ENCODE data around the gene CDCP2. TPM values are rescaled to one million over a fixed set of nuclear protein-coding genes. Genes with fewer than 3 reads are reported as not detected.

Gene CDCP2
- not detected in 2 replicates for total RNA-seq

DNA sequence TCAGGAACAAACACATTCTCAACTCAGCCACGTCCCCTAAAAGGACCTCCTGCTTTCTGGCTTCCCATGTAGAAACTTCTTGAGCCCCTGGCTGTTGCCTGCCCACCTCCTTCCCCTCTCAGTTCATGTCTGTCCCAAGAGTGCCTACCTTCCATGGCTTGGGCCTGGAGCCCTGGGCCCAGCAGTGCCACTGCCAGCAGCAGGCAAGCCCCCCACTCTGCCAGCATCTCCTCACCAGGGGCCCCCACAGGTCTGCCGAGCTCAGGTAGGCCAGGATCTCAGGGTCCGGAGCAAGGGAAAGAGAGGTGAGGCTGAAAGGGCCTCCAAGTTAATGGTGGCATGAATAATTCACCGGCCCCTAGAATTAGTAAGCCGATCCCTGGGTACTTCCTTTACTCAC, at the start of gene CDCP2:
Gene CDCP2, minus strand, starts transcription at position 305 of the 400 bp plus-strand sequence. Its CDS starts 78 bp downstream, at position 227.
- Histone ChIP-seq H3K79me2 (ENCODE audit: insufficient read depth, low read length) (no peaks in the 10 kb centered on the region), H2AFZ (ENCODE audit: low read length) (peak within 1 kb of the TSS; percentile 85), H3K4me3 (ENCODE audit: insufficient read depth, low read length) (peak within 1 kb of the TSS; percentile 50), H3K4me1 (ENCODE audit: insufficient read depth, low read length) (peaks cover 8% of the 10 kb centered on the region), H3K36me3 (ENCODE audit: insufficient read depth, low read length) (no peaks in the 10 kb centered on the region), H3K4me2 (ENCODE audit: insufficient read depth, low read length) (peak within 1 kb of the TSS; percentile 79), H3K27me3 (ENCODE audit: insufficient read depth, low read length) (no peaks in the 10 kb centered on the region), H4K20me1 (ENCODE audit: insufficient read depth, low read length) (no peaks in the 10 kb centered on the region), H3K27ac (ENCODE audit: low read depth, low read length) (peak within 1 kb of the TSS; percentile 23), H3K9me3 (ENCODE audit: low read depth, low read length) (no peaks in the 10 kb centered on the region)
- TF ChIP-seq, protein P1, sequence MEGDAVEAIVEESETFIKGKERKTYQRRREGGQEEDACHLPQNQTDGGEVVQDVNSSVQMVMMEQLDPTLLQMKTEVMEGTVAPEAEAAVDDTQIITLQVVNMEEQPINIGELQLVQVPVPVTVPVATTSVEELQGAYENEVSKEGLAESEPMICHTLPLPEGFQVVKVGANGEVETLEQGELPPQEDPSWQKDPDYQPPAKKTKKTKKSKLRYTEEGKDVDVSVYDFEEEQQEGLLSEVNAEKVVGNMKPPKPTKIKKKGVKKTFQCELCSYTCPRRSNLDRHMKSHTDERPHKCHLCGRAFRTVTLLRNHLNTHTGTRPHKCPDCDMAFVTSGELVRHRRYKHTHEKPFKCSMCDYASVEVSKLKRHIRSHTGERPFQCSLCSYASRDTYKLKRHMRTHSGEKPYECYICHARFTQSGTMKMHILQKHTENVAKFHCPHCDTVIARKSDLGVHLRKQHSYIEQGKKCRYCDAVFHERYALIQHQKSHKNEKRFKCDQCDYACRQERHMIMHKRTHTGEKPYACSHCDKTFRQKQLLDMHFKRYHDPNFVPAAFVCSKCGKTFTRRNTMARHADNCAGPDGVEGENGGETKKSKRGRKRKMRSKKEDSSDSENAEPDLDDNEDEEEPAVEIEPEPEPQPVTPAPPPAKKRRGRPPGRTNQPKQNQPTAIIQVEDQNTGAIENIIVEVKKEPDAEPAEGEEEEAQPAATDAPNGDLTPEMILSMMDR (IDR thresholded peaks at IDR 0.05; ENCODE audit: extremely low read depth, low read depth, low read length) = no peak
- DNase-seq (ENCODE audit: insufficient read length, low spot score, missing footprints) = no peak

DNA sequence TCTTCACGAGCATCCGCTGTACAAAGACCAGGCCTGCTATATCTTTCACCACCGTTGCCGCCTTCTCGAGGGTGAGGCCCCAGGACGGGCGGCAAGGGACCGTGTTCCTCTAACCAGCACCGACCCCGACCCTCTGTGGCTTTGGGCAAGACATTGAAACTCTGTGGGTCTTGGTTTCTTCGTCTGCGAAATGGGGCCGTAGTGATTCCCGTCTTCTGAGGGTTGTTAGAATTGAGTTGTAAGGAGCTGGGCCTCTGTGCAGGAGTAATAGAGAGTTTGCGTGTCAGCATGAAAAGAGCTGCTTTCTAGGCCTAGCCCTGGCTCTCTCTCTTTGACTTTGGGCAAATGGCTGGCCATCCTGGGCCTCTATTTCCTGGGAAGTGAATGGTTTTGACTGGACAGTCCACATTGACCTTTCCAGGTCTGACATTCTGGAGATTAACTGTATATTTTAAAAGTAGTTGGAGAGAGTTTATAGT, 47.8 kb upstream of the CDCP2 start:
- Histone ChIP-seq H3K4me1 (ENCODE audit: insufficient read depth, low read length) (peaks cover 20% of the 10 kb centered on the region), H4K20me1 (ENCODE audit: insufficient read depth, low read length) (no peaks in the 10 kb centered on the region), H3K27me3 (ENCODE audit: insufficient read depth, low read length) (no peaks in the 10 kb centered on the region), H3K9me3 (ENCODE audit: low read depth, low read length) (no peaks in the 10 kb centered on the region), H2AFZ (ENCODE audit: low read length) (peak overlapping the region; percentile 98), H3K4me2 (ENCODE audit: insufficient read depth, low read length) (peak overlapping the region; percentile 99), H3K4me3 (ENCODE audit: insufficient read depth, low read length) (peak overlapping the region; percentile 93), H3K27ac (ENCODE audit: low read depth, low read length) (peak overlapping the region; percentile 77), H3K36me3 (ENCODE audit: insufficient read depth, low read length) (peaks cover 19% of the 10 kb centered on the region), H3K79me2 (ENCODE audit: insufficient read depth, low read length) (peaks cover 57% of the 10 kb centered on the region)
- TF ChIP-seq, protein P1 (IDR thresholded peaks at IDR 0.05; ENCODE audit: extremely low read depth, low read depth, low read length) = no peak
- no peak for DNase-seq (ENCODE audit: insufficient read length, low spot score, missing footprints)

DNA sequence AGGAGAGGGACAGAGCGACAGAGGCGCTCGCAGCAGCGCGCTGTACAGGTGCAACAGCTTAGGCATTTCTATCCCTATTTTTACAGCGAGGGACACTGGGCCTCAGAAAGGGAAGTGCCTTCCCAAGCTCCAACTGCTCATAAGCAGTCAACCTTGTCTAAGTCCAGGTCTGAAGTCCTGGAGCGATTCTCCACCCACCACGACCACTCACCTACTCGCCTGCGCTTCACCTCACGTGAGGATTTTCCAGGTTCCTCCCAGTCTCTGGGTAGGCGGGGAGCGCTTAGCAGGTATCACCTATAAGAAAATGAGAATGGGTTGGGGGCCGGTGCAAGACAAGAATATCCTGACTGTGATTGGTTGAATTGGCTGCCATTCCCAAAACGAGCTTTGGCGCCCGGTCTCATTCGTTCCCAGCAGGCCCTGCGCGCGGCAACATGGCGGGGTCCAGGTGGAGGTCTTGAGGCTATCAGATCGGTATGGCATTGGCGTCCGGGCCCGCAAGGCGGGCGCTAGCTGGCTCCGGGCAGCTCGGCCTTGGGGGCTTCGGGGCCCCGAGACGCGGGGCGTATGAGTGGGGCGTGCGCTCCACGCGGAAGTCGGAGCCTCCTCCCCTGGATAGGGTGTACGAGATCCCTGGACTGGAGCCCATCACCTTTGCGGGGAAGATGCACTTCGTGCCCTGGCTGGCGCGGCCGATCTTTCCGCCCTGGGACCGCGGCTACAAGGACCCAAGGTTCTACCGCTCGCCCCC, 47.1 kb upstream of the CDCP2 start, which contains the start of the genes CYB5RL and MRPL37:
Gene CYB5RL, minus strand, starts transcription at position 266 of the 754 bp plus-strand sequence. CDS start 4,414 bp downstream, outside the sequence.
Gene MRPL37, plus strand, starts transcription at position 403 of the 754 bp plus-strand sequence. Its CDS starts 77 bp downstream, at position 480.
- peaks cover 54% of the 10 kb centered on the region for H3K79me2 ChIP-seq (ENCODE audit: insufficient read depth, low read length)

More for the DNA sequence above, 47.1 kb upstream of the CDCP2 start, which contains the start of the genes CYB5RL and MRPL37:
- TF ChIP-seq, protein P1 (IDR thresholded peaks at IDR 0.05; ENCODE audit: extremely low read depth, low read depth, low read length) = no peak
- Histone ChIP-seq H3K27ac (ENCODE audit: low read depth, low read length) (peak within 1 kb of the TSS; percentile 77), H4K20me1 (ENCODE audit: insufficient read depth, low read length) (no peaks in the 10 kb centered on the region), H2AFZ (ENCODE audit: low read length) (peak within 1 kb of the TSS; percentile 98), H3K4me2 (ENCODE audit: insufficient read depth, low read length) (peak within 1 kb of the TSS; percentile 99), H3K4me3 (ENCODE audit: insufficient read depth, low read length) (peak within 1 kb of the TSS; percentile 93), H3K4me1 (ENCODE audit: insufficient read depth, low read length) (peaks cover 20% of the 10 kb centered on the region), H3K9me3 (ENCODE audit: low read depth, low read length) (no peaks in the 10 kb centered on the region), H3K36me3 (ENCODE audit: insufficient read depth, low read length) (peaks cover 13% of the 10 kb centered on the region), H3K27me3 (ENCODE audit: insufficient read depth, low read length) (no peaks in the 10 kb centered on the region)
- DNase-seq (ENCODE audit: insufficient read length, low spot score, missing footprints) = peak; percentile 99

Measured in osteoblast (primary cell).